ENCODE results near the gene MCOLN3.

DNA sequence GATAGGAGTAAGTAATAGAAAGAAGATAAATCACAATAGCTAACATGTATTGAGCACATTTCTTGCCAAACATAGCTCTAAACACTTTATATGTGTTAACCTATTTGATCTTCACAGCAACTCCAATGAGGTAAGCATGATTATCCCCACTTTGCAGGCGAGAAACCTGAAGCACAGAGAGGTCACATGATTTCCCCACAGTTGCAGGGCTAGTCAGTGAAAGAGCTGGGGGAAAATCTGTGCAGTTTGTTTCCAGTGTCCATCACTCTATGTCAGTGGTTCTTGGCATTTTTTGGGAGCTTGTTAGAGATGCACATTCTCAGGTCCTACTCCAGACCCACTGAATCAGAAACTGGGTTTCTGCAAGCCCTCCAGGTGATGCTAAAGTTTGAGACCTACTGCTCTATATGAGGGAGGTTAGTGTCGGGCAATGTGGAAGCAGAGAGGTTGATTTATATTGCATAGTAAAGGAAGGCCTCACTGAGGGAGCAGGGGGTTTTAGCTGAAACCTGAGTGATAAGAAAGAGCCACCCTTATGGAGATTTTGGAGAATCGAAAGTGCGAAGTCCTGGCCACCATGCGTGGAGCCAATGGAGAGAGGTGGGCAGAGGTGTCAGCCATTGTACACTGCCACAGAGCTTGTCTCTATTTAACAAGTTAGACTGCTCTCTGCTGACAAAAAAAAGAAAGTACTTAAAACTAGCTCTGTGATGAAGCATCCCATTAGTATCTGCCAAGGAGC is 20.9 kb downstream of the MCOLN3 start:
- TF ChIP-seq, protein P1, sequence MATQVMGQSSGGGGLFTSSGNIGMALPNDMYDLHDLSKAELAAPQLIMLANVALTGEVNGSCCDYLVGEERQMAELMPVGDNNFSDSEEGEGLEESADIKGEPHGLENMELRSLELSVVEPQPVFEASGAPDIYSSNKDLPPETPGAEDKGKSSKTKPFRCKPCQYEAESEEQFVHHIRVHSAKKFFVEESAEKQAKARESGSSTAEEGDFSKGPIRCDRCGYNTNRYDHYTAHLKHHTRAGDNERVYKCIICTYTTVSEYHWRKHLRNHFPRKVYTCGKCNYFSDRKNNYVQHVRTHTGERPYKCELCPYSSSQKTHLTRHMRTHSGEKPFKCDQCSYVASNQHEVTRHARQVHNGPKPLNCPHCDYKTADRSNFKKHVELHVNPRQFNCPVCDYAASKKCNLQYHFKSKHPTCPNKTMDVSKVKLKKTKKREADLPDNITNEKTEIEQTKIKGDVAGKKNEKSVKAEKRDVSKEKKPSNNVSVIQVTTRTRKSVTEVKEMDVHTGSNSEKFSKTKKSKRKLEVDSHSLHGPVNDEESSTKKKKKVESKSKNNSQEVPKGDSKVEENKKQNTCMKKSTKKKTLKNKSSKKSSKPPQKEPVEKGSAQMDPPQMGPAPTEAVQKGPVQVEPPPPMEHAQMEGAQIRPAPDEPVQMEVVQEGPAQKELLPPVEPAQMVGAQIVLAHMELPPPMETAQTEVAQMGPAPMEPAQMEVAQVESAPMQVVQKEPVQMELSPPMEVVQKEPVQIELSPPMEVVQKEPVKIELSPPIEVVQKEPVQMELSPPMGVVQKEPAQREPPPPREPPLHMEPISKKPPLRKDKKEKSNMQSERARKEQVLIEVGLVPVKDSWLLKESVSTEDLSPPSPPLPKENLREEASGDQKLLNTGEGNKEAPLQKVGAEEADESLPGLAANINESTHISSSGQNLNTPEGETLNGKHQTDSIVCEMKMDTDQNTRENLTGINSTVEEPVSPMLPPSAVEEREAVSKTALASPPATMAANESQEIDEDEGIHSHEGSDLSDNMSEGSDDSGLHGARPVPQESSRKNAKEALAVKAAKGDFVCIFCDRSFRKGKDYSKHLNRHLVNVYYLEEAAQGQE (IDR thresholded peaks at IDR 0.05; ENCODE audit: insufficient read depth in 1 of 2, low read depth in 2 of 2, low read length in 1 of 2) = no peak
- peak; percentile 60 for TF ChIP-seq CTCF (IDR thresholded peaks at IDR 0.05)
- TF ChIP-seq POLR2AphosphoS5 (IDR thresholded peaks at IDR 0.05; ENCODE audit: low read depth, low read length) = no peak
- TF ChIP-seq SIN3A (IDR thresholded peaks at IDR 0.05; ENCODE audit: borderline replicate concordance, insufficient read depth, low read depth, low read length) = no peak
- no peak for TF ChIP-seq TCF7L2 (IDR thresholded peaks at IDR 0.05; ENCODE audit: low read depth, low read length)
